ENCODE results near the gene SERINC2.

Gene SERINC2

DNA sequence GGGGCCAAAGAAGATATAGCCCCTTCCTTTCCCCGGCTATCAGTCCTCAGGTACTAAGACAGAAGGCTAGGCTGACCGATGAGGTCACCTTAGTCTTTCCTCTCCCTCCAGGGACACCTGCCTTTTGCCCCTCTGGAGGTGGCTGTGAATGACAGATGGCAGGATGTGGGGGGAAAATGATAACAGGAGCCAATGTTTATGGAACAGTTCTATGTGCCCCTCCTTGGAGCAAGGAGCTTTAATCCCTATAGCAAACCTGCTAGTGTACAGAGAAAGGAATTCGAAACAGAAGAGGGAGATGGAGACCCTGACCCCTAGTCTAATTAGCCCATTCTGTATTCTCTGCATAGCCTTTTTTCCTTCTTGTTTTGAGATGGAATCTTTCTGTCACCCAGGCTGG, 28.1 kb downstream of the SERINC2 start:
- no peak overlapping the region for H3K4me3 ChIP-seq (ENCODE audit: low read length)
- TF ChIP-seq, protein P1, sequence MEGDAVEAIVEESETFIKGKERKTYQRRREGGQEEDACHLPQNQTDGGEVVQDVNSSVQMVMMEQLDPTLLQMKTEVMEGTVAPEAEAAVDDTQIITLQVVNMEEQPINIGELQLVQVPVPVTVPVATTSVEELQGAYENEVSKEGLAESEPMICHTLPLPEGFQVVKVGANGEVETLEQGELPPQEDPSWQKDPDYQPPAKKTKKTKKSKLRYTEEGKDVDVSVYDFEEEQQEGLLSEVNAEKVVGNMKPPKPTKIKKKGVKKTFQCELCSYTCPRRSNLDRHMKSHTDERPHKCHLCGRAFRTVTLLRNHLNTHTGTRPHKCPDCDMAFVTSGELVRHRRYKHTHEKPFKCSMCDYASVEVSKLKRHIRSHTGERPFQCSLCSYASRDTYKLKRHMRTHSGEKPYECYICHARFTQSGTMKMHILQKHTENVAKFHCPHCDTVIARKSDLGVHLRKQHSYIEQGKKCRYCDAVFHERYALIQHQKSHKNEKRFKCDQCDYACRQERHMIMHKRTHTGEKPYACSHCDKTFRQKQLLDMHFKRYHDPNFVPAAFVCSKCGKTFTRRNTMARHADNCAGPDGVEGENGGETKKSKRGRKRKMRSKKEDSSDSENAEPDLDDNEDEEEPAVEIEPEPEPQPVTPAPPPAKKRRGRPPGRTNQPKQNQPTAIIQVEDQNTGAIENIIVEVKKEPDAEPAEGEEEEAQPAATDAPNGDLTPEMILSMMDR (conservative IDR thresholded peaks at IDR 0.05; ENCODE audit: low read depth, low read length), result no peak
- DNase-seq (ENCODE audit: low read depth), result no peak

- H3K4me3 ChIP-seq (ENCODE audit: low read length), result no peak overlapping the region
- TF ChIP-seq, protein P1 (conservative IDR thresholded peaks at IDR 0.05; ENCODE audit: low read depth, low read length), result no peak
- DNase-seq (ENCODE audit: low read depth), result no peak
Observed at GRCh38 chr1:31441558-31441957, 28.5 kb downstream of the SERINC2 start.

DNA sequence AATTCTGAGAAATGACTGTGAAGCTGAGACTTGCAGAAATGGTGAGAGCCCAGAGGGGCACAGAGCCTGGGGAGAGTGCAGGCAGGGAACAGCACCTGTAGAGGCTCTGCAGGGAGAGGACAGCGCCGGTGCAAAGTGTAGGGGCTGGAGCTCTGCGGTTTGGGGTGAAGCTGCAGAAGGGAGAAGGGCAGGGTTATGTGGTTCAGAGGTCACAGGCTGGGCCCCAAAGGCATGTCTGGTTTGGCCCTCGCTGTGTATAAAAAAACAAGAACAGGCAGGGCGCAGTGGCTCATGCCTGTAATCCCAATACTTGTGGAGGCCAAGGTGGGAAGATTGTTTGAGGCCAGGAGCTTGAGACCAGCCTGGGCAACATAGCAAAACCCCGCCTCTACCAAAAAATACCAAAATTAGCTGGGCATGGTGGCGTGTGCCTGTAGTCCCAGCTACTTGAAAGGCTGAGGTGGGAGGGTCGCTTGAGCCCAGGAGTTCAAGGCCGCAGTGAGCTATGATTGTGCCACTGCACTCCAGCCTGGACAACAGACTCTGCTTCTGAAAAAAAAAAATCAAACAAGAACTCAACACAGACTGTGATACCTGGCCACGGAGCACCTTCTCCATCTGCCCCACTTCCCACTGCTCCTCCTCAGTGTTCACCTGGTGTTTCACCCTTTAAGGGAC, 29.1 kb downstream of the SERINC2 start:
- TF ChIP-seq, protein P1 (conservative IDR thresholded peaks at IDR 0.05; ENCODE audit: low read depth, low read length), result no peak
- H3K4me3 ChIP-seq (ENCODE audit: low read length), result no peak overlapping the region
- DNase-seq (ENCODE audit: low read depth), result no peak

- DNase-seq (ENCODE audit: low read depth), result no peak
- no peak overlapping the region for H3K4me3 ChIP-seq (ENCODE audit: low read length)
- TF ChIP-seq, protein P1 (conservative IDR thresholded peaks at IDR 0.05; ENCODE audit: low read depth, low read length), result no peak
Observed at GRCh38 chr1:31442648-31442994, 29.6 kb downstream of the SERINC2 start.

GRCh38 chr1:31443673-31444072, 30.7 kb downstream of the SERINC2 start:
- no peak for DNase-seq (ENCODE audit: low read depth)
- no peak overlapping the region for H3K4me3 ChIP-seq (ENCODE audit: low read length)
- TF ChIP-seq, protein P1 (conservative IDR thresholded peaks at IDR 0.05; ENCODE audit: low read depth, low read length), result no peak

DNA sequence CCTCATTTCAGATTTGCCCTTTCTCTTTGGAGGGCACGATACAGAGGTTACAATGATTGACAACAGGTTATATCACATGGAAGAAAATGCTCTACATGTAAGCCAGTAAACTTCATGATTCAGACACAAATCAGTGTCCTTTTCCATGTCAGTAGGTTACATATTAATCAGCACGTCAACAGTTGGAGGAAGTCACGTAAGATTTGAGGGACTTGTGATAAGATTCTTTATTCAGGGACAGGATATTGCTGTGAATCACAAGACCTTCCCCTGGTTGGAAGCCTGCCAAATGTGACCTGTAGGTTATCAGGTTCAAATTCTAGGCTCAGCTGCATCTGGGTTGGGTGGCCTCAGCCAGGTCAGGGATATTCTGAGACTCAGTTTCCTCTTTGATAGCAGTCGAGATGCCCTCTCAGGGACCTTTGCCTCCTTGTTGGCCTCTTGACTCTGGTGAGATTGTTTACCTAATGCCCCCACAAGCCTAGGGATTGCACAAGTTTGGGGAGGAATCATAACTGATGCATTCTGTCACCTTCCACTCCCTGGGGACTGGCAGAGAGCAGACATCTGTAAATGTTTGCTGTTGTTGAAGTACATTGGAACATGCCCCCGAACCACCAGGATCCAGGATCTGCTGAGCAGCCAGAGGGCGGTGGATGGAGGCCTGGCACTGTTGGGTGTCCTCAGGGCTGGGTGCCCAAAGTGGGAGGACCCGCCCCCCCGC, 31.9 kb downstream of the SERINC2 start:
- no peak for DNase-seq (ENCODE audit: low read depth)
- TF ChIP-seq, protein P1 (conservative IDR thresholded peaks at IDR 0.05; ENCODE audit: low read depth, low read length), result no peak
- H3K4me3 ChIP-seq (ENCODE audit: low read length), result no peak overlapping the region

GRCh38 chr1:31445951-31446350, 32.9 kb downstream of the SERINC2 start:
- DNase-seq (ENCODE audit: low read depth), result no peak
- TF ChIP-seq, protein P1 (conservative IDR thresholded peaks at IDR 0.05; ENCODE audit: low read depth, low read length), result no peak
- no peak overlapping the region for H3K4me3 ChIP-seq (ENCODE audit: low read length)
